Kidney (tissue), 14 donors: ENCODE results near the gene DTNB. TPM values are rescaled to one million over a fixed set of nuclear protein-coding genes. Genes with fewer than 3 reads are reported as not detected.

Experiments used
- DNase-seq, 5 donors: peaks; one replicate each; pipeline ENCODE4 v3.0.0-alpha.2; 2013 to 2020
- FAIRE-seq: peaks from 2 replicates; lab custom pipeline; 2012; peaks lifted over from hg19 to GRCh38; lab: Jason Lieb, UNC
- H3K27ac ChIP-seq, 2 donors: one replicate each; pipeline ENCODE4 v1.7.0; 2013; ENCODE audit warnings: low read depth in 2 of 2, low read length in 2 of 2, inconsistent platforms in 1 of 2
- H3K27me3 ChIP-seq: one replicate; pipeline ENCODE4 v1.7.1; 2013; ENCODE audit warnings: low read length, inconsistent platforms; ENCODE audit not compliant: control insufficient read depth, insufficient read depth
- H3K36me3 ChIP-seq, 3 donors: one replicate each; pipeline versions ENCODE4 v1.7.0 to v1.7.1; 2013; ENCODE audit warnings: low read length in 3 of 3, control low read depth in 1 of 3, inconsistent platforms in 1 of 3; ENCODE audit not compliant: insufficient read depth in 3 of 3, control insufficient read depth in 2 of 3
- H3K4me1 ChIP-seq, 3 donors: one replicate each; pipeline versions ENCODE4 v1.7.0 to v1.7.1; 2013; ENCODE audit warnings: low read length in 3 of 3, inconsistent platforms in 1 of 3, low read depth in 1 of 3; ENCODE audit not compliant: control insufficient read depth in 2 of 3, insufficient read depth in 2 of 3
- H3K4me3 ChIP-seq, 3 donors: one replicate each; pipeline versions ENCODE4 v1.7.0 to v1.8.1; 2013; ENCODE audit warnings: low read length in 3 of 3, control low read depth in 1 of 3, inconsistent platforms in 1 of 3
- H3K9ac ChIP-seq, 3 donors: one replicate each; pipeline versions ENCODE4 v1.7.0 to v1.7.1; 2013; ENCODE audit warnings: low read length in 3 of 3, control low read depth in 1 of 3, inconsistent platforms in 1 of 3
- H3K9me3 ChIP-seq, 3 donors: one replicate each; pipeline versions ENCODE4 v1.7.0 to v1.7.1; 2013; ENCODE audit warnings: low read length in 3 of 3, control low read depth in 1 of 3, inconsistent platforms in 1 of 3; ENCODE audit not compliant: control insufficient read depth in 2 of 3, insufficient read depth in 1 of 3
- CTCF ChIP-seq: IDR thresholded peaks from 3 replicates; pipeline ENCODE4 v1.5.1; 2012; ENCODE audit warnings: mild to moderate bottlenecking, moderate library complexity, borderline replicate concordance; ENCODE audit not compliant: insufficient read depth; ENCODE audit errors: extremely low read depth
- intact Hi-C: fragments of 100-400 bp; cut with DNase I; formaldehyde crosslinking; loops from one replicate; pipeline ENCODE4 v1.11.1; 2022
- polyA plus RNA-seq: library from polyadenylated mRNA; stranded (reverse); fragments of 350-450 nt; fragmentation: Illumina TruSeq; extraction: RNeasy Lipid Tissue Mini Kit (QIAGEN cat#74804); gene quantifications from one replicate; pipeline ENCODE4 v1.2.3, GENCODE V29; 2014; ENCODE audit warnings: low read depth, low replicate concordance; ENCODE audit not compliant: insufficient read depth
- total RNA-seq: library from RNA; stranded (reverse); fragmentation: NEBNext Ultra II Directional; extraction: Animal tissue kit (Norgen Biotek cat#: 25700); gene quantifications from one replicate; pipeline ENCODE4 v1.2.1, GENCODE V29; 2021
- donor health status: control.
- donor health status: control.
- donor health status: control.
- donor health status: control.
- donor health status: control.
- donor health status: DM: yes; HTN: yes; CAD: no.
- donor health status: Normal renal cell carcinoma (clear cell type).

Gene DTNB
- total and polyA plus RNA-seq, 2 donors from 2014 or later, result 23.0 to 28.1 TPM

DNA sequence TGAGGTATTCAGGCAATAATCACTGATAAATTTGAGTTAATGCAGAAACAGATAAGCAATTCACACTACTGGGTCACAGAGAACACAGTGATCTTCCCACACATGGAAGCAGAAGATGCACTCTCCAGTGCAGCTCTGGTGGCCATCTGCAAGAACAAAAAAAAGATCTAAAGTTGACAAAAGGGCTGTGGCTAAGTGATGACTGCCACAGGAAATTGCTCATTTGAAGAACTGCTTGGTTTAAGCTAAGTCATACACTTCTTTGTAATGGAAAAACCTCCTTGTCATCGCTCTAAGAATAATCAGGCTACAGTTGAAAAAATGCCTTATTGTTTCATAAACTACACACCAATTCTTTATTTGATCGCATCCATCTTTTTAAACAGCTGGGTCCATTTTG is 115.1 kb downstream of the DTNB start:
- Histone ChIP-seq H3K4me3 (no peak overlapping the region), H3K9me3 (no peaks in the 10 kb centered on the region), H3K9ac (no peak overlapping the region), H3K27me3 (no peaks in the 10 kb centered on the region), H3K27ac (no peak overlapping the region), H3K4me1 (no peaks in the 10 kb centered on the region), H3K36me3 (no peaks in the 10 kb centered on the region)
- DNase-seq, result no peak
- no peak for TF ChIP-seq CTCF
- intact Hi-C loops, result no loop called here
- no peak for FAIRE-seq

DNA sequence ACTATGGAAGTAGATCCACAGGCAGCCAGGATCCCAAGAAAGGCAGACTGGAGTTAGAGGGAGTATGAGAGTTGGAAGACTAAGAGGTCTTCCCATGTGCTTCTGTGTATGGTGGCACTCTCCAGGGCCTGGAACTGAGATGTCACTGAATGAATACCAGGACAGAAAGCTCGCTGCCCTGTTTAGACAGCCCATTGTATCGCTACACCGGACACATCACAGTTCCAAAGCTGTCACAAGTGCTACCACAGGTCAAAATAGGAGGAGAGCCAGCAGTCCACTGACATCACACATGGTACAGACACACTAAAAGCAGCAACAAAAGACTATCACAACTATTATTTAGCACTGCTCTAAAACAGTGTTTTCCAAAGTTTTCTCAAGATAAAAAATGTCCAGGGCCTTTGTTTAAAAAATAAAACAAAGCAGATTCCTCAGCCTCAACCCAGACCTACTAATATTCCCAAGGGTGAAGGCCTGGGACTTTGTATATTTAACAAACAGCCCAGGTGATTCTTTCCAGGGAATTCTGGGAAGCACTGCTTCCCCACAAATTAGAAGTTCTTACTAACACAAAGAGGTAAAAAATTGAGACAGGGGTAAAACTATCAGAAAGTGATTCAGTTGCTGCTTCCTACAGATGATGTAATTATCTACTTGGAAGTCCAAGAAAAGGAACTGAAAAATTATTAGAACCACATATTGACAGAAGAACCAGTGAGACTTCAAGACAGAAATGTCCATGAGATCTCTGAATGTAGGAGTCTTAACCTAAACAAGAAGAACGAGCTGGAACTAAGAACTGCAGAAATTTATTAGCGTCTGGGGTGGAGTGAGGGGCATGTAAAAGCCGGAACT is 116.0 kb downstream of the DTNB start:
- FAIRE-seq (no peak), DNase-seq (no peak)
- H3K27me3 ChIP-seq, result no peaks in the 10 kb centered on the region
- intact Hi-C loops, result no loop called here
- H3K27ac ChIP-seq, result no peak overlapping the region
- H3K4me3 ChIP-seq, result no peak overlapping the region
- no peaks in the 10 kb centered on the region for H3K4me1 ChIP-seq
- no peak overlapping the region for H3K9ac ChIP-seq
- TF ChIP-seq CTCF, result no peak
- no peaks in the 10 kb centered on the region for H3K36me3 ChIP-seq
- no peaks in the 10 kb centered on the region for H3K9me3 ChIP-seq

- intact Hi-C loops, result no loop called here
- no peak for FAIRE-seq
These were observed 121.1 kb downstream of the DTNB start for GRCh38 chr2:25552318-25552717.

More at GRCh38 chr2:25552318-25552717, 121.1 kb downstream of the DTNB start:
- H3K4me3 ChIP-seq, result no peak overlapping the region
- H3K36me3 ChIP-seq, result no peaks in the 10 kb centered on the region
- DNase-seq, result peak in 1 of 5 donors; percentile 15
- TF ChIP-seq CTCF, result no peak
- H3K9me3 ChIP-seq, result no peaks in the 10 kb centered on the region
- H3K4me1 ChIP-seq, result peaks cover 0 to 3% (median 3%) of the 10 kb centered on the region in 3 donors
- H3K27ac ChIP-seq, result no peak overlapping the region
- no peak overlapping the region for H3K9ac ChIP-seq
- no peaks in the 10 kb centered on the region for H3K27me3 ChIP-seq
